ENCODE measurements around the gene MLYCD.

The MLYCD gene

DNA sequence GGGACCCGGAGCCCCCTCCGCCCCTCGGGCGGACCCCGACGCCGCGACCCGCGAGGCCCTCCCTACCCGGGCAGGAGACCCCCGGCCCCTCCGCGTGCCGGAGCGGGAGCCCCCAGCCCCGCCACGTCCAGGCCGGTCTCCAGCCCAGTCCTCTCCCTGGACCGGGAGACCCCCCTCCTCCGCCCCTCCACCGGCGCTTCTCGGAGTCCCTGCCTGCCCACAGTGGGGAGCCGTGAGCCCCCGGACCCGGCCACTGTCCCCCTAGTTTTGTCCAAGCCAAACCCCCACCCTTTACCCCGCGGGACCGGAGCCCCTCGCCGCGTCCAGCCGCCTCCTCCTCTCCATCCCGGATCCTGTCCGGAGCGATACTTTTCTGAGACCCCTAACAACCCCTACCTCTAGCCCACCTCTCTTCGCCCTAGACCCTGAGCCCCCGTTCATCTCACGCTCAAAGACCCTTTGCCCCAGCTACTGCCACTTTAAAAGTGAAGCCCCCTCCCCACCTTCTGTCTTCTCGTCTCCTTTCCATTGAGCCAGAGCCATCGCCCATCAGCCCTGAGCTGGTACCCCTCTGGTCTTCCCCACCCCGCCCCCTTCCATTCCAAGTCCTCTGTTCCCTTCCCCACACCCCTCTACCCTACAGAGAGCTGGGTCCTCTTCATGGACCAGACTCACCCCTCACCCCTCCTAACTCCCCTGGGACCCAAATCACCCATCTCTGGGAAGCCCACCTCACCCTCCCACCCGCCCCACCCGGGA is 70.2 kb downstream of the MLYCD start:
- H3K36me3 ChIP-seq (ENCODE audit: control insufficient read depth in 2 of 2, insufficient read depth in 2 of 2, low read length in 2 of 2): peaks cover 0 to 3% of the 10 kb centered on the region in 2 donors
- no peak overlapping the region for H3K4me3 ChIP-seq (ENCODE audit: low read length in 2 of 2)
- H3K27me3 ChIP-seq (ENCODE audit: control insufficient read depth in 2 of 2, insufficient read depth in 2 of 2, low read length in 2 of 2): no peaks in the 10 kb centered on the region
- H3K4me1 ChIP-seq (ENCODE audit: control insufficient read depth in 2 of 2, insufficient read depth in 2 of 2, low read length in 2 of 2): no peaks in the 10 kb centered on the region
- no peak overlapping the region for H3K9ac ChIP-seq (ENCODE audit: low read depth in 1 of 2, low read length in 2 of 2)
- no peak overlapping the region for H3K27ac ChIP-seq (ENCODE audit: low read depth in 2 of 2, low read length in 2 of 2)
- H3K9me3 ChIP-seq (ENCODE audit: control insufficient read depth in 2 of 2, low read length in 2 of 2): no peaks in the 10 kb centered on the region

DNA sequence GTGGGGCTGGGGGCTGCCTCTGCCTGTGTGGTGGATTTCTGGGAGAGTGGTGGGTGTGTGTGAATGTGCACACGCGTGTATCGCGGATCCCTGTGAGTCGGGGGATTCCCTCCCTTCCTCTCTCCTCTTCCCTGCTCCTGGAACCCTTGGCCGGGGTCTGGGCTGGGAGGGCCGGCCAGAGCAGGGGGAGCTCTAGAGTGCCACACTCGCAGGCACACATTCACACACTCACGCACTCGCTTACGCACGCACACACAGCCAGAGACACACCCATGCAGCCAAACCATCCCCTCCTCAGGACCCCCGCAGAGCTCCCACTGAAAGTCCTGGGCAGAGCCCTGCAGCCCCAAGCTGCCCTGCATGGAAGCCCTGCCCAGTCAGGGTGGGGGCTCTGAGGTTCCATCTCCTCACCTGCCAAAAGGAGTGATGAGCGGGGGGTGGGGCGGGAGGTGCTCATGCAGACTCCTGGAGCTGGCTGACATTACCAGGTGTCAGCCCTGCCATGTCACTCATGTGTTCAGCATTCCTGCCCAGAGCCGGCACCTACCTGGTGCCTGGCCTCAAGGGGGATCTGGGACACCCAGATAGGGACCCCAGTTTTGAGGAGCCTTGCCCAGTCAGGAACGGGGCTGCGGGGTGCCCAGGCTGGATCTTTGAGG is 71.0 kb downstream of the MLYCD start:
- H3K9me3 ChIP-seq (ENCODE audit: control insufficient read depth in 2 of 2, low read length in 2 of 2): no peaks in the 10 kb centered on the region
- no peaks in the 10 kb centered on the region for H3K4me1 ChIP-seq (ENCODE audit: control insufficient read depth in 2 of 2, insufficient read depth in 2 of 2, low read length in 2 of 2)
- H3K4me3 ChIP-seq (ENCODE audit: low read length in 2 of 2): no peak overlapping the region
- no peak overlapping the region for H3K27ac ChIP-seq (ENCODE audit: low read depth in 2 of 2, low read length in 2 of 2)
- H3K27me3 ChIP-seq (ENCODE audit: control insufficient read depth in 2 of 2, insufficient read depth in 2 of 2, low read length in 2 of 2): no peaks in the 10 kb centered on the region
- peaks cover 0 to 3% of the 10 kb centered on the region in 2 donors for H3K36me3 ChIP-seq (ENCODE audit: control insufficient read depth in 2 of 2, insufficient read depth in 2 of 2, low read length in 2 of 2)
- no peak overlapping the region for H3K9ac ChIP-seq (ENCODE audit: low read depth in 1 of 2, low read length in 2 of 2)

DNA sequence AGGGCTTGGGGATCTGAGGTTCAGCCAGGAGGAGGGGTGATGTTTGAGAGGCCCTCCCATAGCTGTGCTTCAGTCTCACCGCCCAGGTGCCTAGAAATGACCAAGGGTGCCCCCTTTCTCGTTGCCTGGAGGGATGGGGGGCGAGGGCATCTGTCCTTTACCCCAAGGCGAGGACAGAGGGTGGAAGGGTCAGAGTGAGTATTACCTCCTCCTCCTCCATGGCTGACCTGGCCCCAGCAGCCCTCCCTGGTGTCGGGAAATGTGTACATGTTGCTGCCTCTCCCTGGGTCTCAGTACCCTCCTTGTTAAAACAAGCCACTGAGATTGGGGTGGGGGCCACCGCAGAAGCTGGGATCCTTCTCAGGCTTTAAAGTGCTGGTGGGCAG is 71.5 kb downstream of the MLYCD start:
- H3K9ac ChIP-seq (ENCODE audit: low read depth in 1 of 2, low read length in 2 of 2): no peak overlapping the region
- H3K4me3 ChIP-seq (ENCODE audit: low read length in 2 of 2): no peak overlapping the region
- H3K4me1 ChIP-seq (ENCODE audit: control insufficient read depth in 2 of 2, insufficient read depth in 2 of 2, low read length in 2 of 2): no peaks in the 10 kb centered on the region
- no peaks in the 10 kb centered on the region for H3K27me3 ChIP-seq (ENCODE audit: control insufficient read depth in 2 of 2, insufficient read depth in 2 of 2, low read length in 2 of 2)
- H3K27ac ChIP-seq (ENCODE audit: low read depth in 2 of 2, low read length in 2 of 2): no peak overlapping the region
- H3K9me3 ChIP-seq (ENCODE audit: control insufficient read depth in 2 of 2, low read length in 2 of 2): no peaks in the 10 kb centered on the region
- peaks cover 0 to 2% of the 10 kb centered on the region in 2 donors for H3K36me3 ChIP-seq (ENCODE audit: control insufficient read depth in 2 of 2, insufficient read depth in 2 of 2, low read length in 2 of 2)

DNA sequence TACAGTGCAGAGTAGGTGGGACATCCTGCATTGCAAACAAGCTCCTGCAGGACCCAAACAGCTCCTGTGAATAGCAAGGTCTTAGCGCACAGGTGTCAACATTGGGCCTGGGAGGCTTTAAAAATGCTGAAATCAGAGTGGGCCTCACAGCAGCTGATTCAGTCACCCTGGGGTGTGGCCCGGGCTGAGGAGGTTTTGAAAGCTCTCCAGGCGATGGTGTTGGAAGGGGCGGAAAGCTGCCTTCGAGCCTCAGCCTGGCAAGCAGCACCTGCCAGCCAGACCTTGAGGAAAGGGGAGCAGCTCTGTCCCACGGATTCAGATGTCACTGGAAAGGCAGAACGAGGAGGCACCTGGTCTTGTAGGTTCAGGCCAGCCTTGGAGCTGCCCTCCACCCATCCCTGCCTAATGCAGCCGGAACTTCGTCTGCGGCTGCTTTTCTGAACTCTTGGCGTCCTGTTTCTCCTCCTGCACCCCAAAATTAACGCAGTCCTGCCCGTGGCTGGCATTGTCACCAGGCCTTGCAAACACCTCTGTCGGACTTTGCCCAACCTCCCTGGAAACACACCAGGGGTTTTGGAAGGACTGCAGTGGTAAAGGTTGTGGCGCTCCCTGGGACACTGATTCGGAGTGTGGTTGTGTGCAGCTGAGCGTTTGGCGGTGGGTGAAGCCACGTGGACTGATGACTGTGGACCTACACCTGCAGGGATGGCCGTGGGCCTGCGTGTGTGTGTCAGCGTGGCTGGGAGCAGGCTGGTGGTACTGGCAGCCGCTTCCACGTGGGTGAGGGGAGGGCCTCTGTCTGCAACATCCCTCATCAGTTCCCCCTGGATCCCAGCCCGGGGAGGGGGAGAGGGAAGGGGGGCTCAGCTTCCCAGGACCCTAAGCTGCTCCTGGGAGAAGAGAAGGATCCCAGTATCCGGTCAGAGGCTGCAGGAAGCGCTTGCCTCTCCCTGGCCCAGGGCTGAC is 72.5 kb downstream of the MLYCD start:
- Histone ChIP-seq H3K4me3 (ENCODE audit: low read length in 2 of 2) (no peak overlapping the region), H3K9ac (ENCODE audit: low read depth in 1 of 2, low read length in 2 of 2) (no peak overlapping the region), H3K27me3 (ENCODE audit: control insufficient read depth in 2 of 2, insufficient read depth in 2 of 2, low read length in 2 of 2) (peaks cover 0 to 3% of the 10 kb centered on the region in 2 donors)

DNA sequence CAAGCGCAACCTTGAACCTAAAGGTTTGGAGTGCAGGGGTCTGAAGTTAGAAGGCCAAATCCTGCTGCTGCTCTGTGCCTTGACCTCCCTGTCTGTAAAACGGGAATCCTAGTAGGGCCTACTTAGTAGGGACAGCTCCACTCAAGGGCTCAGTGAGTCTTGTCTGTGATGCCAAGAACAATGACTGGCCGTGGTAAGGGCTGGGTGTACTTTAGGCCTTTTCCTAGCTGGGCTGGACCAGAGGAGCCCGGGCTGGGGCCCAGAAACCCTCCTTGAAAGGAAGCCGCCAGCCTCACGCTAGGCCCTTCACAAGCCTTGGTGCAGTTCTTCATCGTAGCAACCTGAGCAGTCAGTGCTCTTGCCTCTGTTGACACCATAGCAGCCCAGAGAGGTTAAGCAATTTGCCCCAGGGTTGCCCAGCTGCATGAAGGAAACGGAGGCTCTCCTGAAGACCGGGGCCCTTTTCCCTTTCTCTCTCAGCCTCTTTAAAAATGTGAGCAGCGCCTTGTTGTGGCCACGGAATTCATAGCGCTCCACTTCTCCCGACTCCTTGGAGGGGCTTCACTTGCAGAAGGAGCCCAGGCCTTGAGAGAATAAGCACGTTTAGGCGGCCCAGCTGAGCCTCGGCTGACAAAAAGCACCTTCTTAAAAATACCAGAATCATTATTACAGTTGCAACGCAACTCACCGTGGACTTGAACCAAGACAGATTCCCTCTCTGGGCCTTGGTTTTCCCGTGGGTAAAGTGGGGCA is 73.5 kb downstream of the MLYCD start:
- Histone ChIP-seq H3K9ac (ENCODE audit: low read depth in 1 of 2, low read length in 2 of 2) (no peak overlapping the region), H3K27me3 (ENCODE audit: control insufficient read depth in 2 of 2, insufficient read depth in 2 of 2, low read length in 2 of 2) (peaks cover 0 to 3% of the 10 kb centered on the region in 2 donors), H3K27ac (ENCODE audit: low read depth in 2 of 2, low read length in 2 of 2) (no peak overlapping the region), H3K4me3 (ENCODE audit: low read length in 2 of 2) (no peak overlapping the region), H3K9me3 (ENCODE audit: control insufficient read depth in 2 of 2, low read length in 2 of 2) (no peaks in the 10 kb centered on the region), H3K36me3 (ENCODE audit: control insufficient read depth in 2 of 2, insufficient read depth in 2 of 2, low read length in 2 of 2) (no peaks in the 10 kb centered on the region), H3K4me1 (ENCODE audit: control insufficient read depth in 2 of 2, insufficient read depth in 2 of 2, low read length in 2 of 2) (no peaks in the 10 kb centered on the region)

More for the DNA sequence above, 72.5 kb downstream of the MLYCD start:
- Histone ChIP-seq H3K9me3 (ENCODE audit: control insufficient read depth in 2 of 2, low read length in 2 of 2) (no peaks in the 10 kb centered on the region), H3K36me3 (ENCODE audit: control insufficient read depth in 2 of 2, insufficient read depth in 2 of 2, low read length in 2 of 2) (no peaks in the 10 kb centered on the region), H3K4me1 (ENCODE audit: control insufficient read depth in 2 of 2, insufficient read depth in 2 of 2, low read length in 2 of 2) (no peaks in the 10 kb centered on the region), H3K27ac (ENCODE audit: low read depth in 2 of 2, low read length in 2 of 2) (no peak overlapping the region)

DNA sequence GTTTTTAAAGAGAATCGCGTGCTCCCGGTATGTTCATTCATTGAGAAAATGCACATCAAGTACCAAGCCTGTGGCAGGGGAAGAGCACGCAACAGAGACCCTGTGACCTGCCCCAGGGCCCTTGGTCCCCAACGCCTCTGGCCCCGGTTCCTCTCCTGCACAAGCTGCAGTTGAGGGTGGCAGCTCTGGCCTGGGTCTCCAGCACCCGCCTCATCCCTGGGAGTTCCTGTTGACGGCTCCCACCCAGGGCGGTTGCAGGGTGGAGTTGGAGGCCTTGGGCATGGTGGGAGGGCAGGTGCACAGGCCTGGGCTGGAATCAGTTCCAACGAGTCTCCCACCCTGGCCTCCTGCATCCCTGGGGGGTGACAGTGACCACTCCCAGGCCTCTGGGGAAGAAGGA is 74.2 kb downstream of the MLYCD start:
- no peak overlapping the region for H3K9ac ChIP-seq (ENCODE audit: low read depth in 1 of 2, low read length in 2 of 2)
- H3K4me1 ChIP-seq (ENCODE audit: control insufficient read depth in 2 of 2, insufficient read depth in 2 of 2, low read length in 2 of 2): no peaks in the 10 kb centered on the region
- no peaks in the 10 kb centered on the region for H3K36me3 ChIP-seq (ENCODE audit: control insufficient read depth in 2 of 2, insufficient read depth in 2 of 2, low read length in 2 of 2)
- no peaks in the 10 kb centered on the region for H3K9me3 ChIP-seq (ENCODE audit: control insufficient read depth in 2 of 2, low read length in 2 of 2)
- no peak overlapping the region for H3K4me3 ChIP-seq (ENCODE audit: low read length in 2 of 2)
- peaks cover 0 to 3% of the 10 kb centered on the region in 2 donors for H3K27me3 ChIP-seq (ENCODE audit: control insufficient read depth in 2 of 2, insufficient read depth in 2 of 2, low read length in 2 of 2)
- no peak overlapping the region for H3K27ac ChIP-seq (ENCODE audit: low read depth in 2 of 2, low read length in 2 of 2)

DNA sequence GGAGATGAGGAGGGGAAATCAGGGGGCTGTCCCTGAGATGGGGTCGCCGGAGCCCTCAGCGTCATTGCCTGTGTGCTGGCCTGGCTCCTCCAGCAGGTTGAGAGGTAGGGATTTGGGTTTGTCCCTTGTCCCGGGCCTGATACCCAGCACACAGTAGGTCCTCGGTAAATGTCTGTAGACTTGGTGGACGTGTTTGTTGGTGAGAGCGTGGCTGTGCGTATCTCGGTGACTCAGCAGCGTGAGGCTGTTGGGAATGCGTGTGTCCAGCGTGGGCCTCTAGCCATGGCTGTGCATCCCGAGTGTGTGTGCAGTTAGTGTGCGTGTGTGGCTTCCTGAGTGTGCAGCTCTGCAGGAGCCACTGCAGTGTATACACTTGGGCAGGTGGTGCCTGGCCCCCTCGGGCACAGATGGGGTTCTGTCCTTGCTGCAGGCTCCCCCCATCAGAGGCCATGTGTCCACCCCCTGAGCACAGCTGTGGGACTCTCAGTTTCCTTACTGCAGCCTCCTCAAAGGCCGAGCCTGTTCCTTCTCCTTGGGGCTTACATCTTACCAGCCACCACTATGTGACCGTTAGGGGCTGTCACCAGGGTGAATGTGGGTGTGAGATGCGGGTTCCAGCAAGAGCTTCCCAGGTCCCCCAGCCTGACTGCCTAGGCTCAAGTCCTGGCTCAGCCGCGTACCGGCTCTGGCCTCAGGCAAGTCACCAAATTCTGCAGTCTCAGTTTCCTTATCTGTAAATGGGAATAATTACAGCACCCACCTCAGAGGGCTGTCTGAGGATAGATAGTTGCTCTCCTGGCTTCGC is 74.9 kb downstream of the MLYCD start:
- no peak overlapping the region for H3K4me3 ChIP-seq (ENCODE audit: low read length in 2 of 2)
- H3K27ac ChIP-seq (ENCODE audit: low read depth in 2 of 2, low read length in 2 of 2): no peak overlapping the region
- H3K27me3 ChIP-seq (ENCODE audit: control insufficient read depth in 2 of 2, insufficient read depth in 2 of 2, low read length in 2 of 2): peaks cover 0 to 3% of the 10 kb centered on the region in 2 donors
- no peak overlapping the region for H3K9ac ChIP-seq (ENCODE audit: low read depth in 1 of 2, low read length in 2 of 2)
- no peaks in the 10 kb centered on the region for H3K36me3 ChIP-seq (ENCODE audit: control insufficient read depth in 2 of 2, insufficient read depth in 2 of 2, low read length in 2 of 2)
- no peaks in the 10 kb centered on the region for H3K4me1 ChIP-seq (ENCODE audit: control insufficient read depth in 2 of 2, insufficient read depth in 2 of 2, low read length in 2 of 2)
- H3K9me3 ChIP-seq (ENCODE audit: control insufficient read depth in 2 of 2, low read length in 2 of 2): peaks cover 0 to 1% of the 10 kb centered on the region in 2 donors

DNA sequence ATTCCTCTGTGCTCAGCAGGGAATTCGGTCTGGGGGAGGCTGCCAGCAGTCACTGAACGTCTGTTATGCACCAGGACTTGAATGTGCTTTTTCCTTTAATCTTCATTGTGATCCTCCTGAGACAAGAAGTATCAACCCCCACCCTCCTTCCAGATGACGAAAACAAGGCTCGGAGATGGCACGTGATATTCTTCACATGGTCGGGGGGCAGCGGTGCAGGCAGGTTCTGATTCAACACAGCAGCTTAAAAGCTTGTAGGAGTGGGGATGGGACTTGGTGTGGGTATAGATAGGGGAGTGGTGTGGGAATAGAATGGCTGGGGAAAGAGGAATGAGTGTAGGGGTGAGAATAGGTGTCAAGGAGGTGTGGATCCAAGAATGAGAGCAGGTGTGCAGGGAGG is 75.6 kb downstream of the MLYCD start:
- Histone ChIP-seq H3K9ac (ENCODE audit: low read depth in 1 of 2, low read length in 2 of 2) (no peak overlapping the region), H3K27me3 (ENCODE audit: control insufficient read depth in 2 of 2, insufficient read depth in 2 of 2, low read length in 2 of 2) (peaks cover 0 to 3% of the 10 kb centered on the region in 2 donors), H3K36me3 (ENCODE audit: control insufficient read depth in 2 of 2, insufficient read depth in 2 of 2, low read length in 2 of 2) (no peaks in the 10 kb centered on the region), H3K27ac (ENCODE audit: low read depth in 2 of 2, low read length in 2 of 2) (no peak overlapping the region), H3K9me3 (ENCODE audit: control insufficient read depth in 2 of 2, low read length in 2 of 2) (peaks cover 0 to 4% of the 10 kb centered on the region in 2 donors), H3K4me3 (ENCODE audit: low read length in 2 of 2) (no peak overlapping the region), H3K4me1 (ENCODE audit: control insufficient read depth in 2 of 2, insufficient read depth in 2 of 2, low read length in 2 of 2) (no peaks in the 10 kb centered on the region)

Data from mucosa of rectum (tissue), 2 donors.